ENCODE measurements around the gene SLC15A2.
"Not testable (repeated sequence)": the region's sequence is repeated elsewhere in the genome, so short reads cannot be mapped to it uniquely, and the experiment has no call there.

The SLC15A2 gene

DNA sequence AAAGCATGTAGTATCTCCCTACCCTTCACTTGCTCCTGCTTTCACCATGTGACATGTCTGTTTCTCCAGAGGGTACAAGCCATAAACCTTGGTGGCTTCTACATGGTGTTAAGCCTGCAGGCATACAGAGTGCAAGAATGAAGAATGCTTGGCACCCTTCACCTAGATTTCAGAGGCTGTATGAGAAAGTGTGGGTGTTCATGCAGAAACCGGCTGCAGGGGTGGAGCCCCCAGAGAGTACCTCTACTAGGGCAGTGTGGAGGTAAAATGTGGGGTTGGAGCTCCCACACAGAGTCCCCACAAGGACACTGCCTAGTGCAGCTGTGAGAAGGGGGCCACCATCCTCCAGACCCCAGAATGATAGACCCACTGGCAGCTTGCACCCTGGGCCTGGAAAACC is 32.2 kb downstream of the SLC15A2 start:
- no peak for DNase-seq

DNA sequence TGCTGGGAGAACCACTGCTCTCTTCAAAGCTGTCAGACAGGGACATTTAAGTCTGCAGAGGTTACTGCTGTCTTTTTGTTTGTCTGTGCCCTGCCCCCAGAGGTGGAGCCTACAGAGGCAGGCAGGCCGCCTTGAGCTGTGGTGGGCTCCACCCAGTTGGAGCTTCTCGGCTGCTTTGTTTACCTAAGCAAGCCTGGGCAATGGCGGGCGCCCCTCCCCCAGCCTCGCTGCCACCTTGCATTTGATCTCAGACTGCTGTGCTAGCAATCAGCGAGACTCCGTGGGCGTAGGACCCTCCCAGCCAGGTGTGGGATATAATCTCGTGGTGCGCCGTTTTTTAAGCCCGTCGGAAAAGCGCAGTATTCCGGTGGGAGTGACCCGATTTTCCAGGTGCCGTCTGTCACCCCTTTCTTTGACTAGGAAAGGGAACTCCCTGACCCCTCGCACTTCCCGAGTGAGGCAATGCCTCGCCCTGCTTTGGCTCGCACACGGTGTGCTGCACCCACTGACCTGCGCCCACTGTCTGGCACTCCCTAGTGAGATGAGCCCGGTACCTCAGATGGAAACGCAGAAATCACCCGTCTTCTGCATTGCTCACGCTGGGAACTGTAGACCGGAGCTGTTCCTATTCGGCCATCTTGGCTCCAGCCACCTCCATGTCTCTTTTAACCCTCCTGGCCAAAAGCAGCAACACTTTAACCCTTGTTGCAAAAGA is 44.1 kb downstream of the SLC15A2 start:
- not testable (repeated sequence) for DNase-seq

DNA sequence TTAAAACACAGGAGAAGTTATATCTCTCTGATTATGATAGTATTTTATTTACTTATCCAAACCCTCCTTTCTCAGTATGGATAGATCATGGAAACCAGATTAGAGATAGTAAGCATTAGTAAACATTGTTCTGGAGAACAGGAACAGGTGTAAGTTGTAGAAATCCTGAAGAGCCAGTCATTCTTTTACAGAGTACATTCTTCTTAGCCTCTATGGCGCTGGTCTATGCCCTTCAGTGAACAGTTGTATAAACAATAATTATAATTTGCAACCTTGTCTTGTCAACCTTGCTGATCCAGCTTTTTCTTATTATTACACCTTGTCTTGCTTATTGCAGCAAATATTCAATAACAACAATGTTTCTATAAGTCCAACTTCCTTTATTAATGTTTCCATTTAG is 47.4 kb downstream of the SLC15A2 start:
- DNase-seq: no peak

DNA sequence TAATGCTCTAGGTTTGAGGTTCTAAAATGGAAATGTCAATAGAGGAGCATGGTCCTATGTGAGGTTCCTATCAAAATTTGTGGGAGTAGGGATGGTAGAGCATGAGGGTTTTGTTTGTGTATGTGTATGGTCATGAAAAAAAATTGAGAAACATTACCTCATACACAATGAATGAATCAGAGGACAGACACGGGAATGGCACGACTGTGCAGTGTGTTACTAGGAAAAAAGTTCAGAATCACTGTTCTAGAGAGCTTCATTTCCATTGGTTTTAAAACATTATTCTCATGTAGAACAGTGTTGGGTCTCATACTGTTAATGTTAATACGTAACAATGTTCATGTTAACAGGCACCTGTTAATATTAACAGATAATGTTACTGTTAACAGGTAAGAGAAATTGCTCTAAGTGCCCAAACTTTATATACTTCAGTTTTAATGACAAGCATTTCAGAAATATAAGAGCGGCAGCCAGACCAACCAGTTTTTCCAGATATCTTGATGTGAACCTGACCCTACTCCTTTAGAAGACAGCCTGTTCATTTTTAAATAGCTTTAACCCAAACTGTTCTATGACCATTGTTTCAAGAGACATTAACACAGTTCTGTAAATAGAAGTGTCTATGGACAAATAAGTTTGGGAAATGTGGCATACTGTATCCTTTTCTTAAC is 48.0 kb downstream of the SLC15A2 start:
- no peak for DNase-seq

DNA sequence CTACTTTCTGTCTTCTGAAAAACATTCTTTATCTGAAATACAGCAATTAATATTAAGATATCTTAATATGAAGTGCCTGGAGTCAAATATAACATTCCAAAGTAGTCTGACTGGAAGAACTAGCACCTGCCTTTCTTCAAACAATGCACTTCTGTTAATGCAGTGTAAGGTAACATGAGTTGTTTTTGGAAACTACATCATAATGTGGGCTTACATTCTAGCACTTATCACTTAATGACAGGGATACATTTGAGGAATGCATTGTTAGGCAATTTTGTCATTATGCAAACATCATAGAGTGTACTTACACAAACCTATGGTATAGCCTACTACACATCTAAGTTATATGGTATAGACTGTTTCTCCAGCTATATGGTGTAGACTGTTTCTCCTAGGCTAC is 49.2 kb downstream of the SLC15A2 start:
- DNase-seq: no peak

DNA sequence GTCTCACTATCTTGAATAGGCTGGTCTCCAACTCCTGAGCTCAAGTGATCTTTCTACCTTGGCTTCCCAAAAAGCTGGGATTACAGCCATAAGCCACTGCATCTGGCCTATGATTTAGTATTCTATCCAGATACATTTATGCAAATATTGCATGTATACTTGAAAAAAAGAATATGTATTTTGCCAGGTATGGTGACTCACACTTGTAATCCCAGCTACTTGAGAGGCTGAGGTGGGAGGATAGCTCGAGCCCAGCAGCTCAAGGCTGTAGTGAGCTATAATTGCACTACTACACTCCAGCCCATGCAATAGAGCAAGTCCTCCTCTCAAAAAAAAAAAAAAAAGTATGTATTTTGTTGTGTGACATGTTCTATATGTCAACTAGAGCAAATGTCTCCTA is 54.4 kb downstream of the SLC15A2 start:
- DNase-seq: no peak

DNA sequence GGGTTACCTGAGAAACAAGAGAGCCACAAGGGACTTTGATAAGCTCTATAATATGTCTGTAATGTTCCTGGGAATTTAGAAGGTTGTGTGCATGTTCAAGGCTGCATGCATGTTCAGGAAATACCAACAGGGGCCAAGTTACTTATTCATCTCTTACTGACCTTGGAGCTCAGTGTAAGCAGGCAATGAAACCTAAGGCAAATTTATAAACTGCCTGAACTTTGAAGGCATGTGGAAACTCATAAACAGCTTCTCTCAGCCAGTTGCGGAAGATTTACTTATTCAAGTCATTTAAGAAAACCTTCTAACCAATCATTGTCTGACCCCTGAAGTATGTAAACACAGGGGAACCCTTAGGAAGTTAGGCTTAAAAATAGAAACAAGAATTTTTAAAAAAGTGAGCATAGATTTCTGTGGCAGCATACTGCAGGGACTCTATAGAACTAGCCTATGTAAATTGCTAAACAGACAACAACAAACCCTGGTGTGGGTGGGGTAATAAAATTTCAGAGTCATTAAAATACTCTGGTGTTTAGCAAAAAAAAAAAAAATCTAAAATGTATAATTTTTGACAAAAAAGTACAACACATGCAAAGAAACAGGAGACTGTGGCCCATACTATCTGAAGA is 57.2 kb downstream of the SLC15A2 start:
- no peak for DNase-seq

DNA sequence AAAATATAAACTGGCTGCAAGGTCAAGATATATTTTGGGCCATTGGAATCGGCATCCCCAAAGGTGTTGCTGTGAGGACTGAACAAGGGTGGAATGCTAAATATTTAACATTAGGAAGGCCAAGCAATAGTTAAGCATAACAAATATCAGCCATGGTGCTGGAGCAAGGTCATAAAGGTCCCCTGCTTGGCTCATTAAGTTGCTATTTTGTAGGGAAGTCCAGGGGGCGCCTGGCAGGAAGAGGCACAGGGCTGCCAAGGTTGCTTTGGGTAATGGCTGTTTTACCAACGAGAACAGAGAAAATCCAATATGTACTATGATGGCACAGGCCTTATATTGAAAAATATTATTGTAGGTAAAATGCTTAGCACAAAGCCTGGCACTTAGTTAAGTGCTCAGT is 62.2 kb downstream of the SLC15A2 start:
- DNase-seq: no peak

DNA sequence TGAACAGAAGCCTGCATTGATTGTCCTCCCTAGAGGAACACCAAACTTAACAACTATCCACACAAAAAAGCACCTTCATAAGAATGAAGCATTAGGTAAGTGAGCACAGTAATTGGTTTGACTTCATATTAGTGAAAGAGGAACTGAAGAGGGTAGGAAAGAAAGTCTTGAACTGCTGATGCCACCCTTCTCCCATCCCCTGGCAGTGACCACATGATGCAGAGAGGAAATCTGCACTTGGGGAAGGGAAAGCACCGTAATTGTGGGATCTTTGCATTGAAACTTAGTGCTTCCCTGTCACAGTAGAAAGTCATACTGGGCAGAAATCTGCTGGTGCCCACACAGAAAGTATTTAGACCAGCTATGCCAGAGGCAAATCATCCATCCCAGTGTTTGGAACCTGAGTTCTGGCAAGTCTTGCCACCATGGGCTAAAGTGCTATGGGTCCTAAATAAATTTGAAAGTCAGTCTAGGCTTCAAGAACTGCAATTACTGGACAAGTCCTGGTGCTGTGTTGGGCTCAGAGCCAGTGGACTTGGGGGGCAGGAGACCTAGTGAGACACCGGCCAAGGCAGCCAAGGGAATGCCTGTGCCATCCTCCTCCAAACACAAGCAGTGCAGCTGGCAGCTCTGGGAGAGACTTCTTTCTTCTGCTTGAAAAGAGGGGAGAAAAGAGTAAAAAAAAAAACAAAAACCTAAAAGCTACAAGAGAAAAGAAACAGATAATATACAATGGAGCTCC is 63.6 kb downstream of the SLC15A2 start:
- DNase-seq: no peak

DNA sequence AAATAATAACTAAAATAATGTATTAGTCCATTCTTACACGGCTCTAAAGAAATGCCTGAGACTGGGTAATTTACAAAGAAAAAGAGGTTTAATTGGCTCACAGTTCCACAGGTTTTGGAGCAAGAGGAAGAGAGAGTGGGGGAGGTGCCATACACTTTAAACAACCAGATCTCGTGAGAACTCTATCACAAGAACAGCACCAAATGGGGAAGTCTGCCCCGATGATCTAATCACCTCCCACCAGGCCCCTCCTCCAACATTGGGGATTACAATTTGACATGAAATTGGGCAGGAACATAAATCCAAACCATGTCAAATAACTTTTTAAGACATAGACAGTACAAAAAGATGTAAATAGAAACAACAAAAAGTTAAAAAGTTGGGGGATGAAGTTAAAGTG is 64.6 kb downstream of the SLC15A2 start:
- DNase-seq: no peak

DNA sequence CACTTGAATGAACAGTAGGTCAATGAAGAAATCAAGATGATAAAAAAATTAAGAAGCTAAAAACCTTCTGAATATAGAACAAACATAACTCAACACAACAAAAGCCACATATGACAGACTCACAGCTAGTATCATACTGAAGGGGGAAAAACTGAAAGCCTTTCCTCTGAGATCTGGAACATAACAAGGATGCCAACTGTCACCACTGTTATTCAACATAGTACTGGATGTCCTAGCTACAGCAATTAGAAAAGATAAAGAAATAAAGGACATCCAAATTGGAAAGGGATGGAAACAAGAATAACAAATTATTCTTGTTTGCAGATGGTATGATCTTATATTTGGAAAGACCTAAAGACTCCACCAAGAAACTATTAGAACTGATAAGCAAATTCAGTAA is 67.1 kb downstream of the SLC15A2 start:
- DNase-seq: no peak

DNA sequence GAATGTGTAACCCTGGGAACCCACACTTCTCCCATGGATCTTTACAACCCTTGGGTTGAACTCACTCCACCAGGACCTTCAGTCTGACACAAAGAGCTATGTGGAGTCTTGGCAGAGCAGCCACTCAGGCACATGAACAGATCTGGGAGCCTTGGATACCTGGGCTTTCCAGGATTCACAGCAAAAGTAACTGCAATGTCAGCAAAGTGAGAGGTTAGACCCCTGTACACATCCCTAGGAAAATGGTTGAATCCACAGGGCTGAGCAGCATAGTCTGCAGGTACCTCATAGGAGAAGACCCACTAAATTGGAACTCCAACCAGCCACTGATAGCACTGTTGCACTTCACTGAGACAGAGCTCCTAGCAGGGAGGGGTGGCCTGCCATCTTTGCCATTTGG is 68.2 kb downstream of the SLC15A2 start:
- DNase-seq: no peak

DNA sequence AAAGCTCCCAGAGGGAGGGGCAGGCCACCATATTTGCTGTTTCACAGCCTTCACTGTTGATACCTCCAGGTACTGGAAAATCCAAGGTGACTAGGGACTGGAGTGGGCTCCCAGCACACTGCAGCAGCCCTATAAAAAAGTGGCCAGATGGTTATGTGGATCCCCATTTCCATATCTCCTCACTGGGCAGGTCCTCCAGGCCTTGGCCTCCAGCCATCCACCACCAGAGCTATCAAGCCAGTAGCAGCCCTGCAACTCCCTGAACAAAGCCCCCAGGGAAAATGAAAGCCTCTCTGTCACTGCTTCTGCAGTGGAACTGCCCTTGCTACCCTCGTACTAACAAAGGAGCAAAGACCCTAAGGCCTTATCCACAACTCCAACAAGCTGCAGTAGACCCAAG is 69.4 kb downstream of the SLC15A2 start:
- no peak for DNase-seq

DNA sequence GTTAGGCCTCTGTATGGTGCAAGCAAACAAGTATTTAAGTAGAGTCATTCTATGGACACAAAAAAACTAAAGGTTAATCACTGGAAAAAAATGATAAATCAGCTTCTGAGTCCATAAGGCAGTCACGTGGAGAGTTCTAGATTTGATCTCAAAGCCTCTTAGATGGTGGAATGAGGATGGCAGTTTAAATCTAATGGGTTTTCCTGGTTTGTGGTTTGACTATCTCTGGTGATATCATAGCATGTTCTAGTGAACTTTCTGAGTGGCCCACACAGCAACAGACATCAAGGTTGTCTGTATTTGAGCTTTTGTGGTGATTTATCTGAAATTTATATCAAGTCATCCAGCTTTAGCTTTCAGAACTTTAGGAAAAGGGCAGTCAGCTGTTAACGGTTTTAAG is 75.4 kb downstream of the SLC15A2 start:
- no peak for DNase-seq

DNA sequence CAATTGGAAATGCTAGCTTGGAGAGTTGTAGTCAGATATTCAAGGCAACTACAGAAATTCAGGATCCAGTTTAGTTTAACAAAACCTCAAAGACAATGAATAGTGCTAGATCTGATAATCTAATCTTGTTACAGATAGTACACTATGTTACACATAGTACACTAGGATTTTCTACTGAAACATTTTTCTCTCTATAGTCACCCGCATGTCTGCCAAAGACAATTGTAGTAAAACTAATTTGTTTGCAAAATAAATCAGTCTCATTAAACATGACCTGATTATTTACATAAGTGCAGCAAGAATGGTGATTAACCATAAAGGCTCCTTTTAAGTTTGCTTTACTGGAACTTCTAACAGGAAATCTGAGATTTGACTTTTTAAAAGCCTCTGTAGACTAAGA is 75.8 kb downstream of the SLC15A2 start:
- DNase-seq: no peak

DNA sequence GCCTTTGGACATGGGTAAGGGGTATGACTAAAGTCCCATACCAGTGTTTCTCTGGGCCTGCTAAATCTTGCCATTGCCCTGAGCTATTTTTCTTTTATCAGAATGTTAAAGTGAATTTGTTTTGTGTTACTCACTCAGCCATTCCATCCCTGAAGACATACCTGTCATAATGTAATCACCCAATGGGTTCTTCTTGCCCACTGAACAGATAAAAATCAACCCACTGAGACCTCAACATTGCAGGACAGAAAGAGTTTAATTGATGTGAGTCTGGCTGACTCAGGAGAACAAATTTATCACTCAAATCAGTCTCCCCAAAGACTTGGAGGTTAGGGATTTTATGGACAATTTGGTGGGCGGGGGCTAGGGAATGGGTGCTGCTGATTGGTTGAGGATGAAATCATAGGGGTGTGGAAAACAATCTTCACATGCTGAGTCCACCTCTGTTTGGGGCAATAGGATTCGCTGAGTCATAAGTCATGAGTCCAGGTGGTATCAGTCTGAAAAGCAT is 80.5 kb downstream of the SLC15A2 start:
- DNase-seq: no peak

DNA sequence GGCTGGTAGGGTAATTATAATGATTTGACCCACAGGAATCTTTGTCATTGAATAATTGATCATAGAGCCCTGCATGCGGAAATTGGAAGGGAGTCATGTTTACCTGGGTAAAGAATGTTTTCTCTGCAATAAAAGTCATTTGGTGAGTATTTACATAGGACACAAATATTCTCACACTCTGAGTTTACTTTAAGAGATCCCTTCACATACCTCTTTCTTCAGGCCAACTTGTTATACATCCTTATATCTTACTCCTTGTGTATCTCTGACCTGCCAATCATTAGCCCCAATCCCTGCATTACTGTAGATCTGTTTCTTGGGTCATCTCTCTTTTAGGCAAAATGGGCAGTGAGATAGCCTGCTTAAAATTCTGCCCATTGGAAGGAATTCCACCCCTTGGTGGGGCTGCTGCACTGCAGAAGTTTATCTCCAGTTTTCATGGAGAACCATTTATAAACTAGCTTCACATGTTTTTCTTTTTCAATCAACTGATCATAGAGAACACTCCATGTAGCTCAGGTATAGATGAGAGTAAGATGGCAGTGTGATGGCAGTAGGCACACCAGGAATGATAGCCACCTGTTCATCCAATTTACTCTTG is 81.6 kb downstream of the SLC15A2 start:
- no peak for DNase-seq

DNA sequence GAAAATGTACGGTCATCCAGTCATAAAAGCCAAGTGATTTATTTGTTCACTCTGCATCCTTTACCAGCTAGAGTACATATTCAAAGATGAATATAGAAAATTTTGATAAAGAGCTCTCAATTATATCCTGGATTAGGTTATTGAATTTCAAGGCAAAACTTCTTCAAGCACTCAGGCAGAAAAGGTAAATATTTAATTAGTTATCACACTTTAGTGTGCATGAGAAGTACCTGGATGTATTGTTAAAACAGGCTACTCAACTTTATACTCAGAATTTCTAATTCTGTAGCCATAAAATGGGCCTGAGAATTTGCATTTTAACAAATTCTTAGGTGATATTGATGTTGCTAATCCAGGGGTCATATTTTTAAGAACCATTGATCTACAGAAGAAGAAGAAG is 82.5 kb downstream of the SLC15A2 start:
- no peak for DNase-seq

DNA sequence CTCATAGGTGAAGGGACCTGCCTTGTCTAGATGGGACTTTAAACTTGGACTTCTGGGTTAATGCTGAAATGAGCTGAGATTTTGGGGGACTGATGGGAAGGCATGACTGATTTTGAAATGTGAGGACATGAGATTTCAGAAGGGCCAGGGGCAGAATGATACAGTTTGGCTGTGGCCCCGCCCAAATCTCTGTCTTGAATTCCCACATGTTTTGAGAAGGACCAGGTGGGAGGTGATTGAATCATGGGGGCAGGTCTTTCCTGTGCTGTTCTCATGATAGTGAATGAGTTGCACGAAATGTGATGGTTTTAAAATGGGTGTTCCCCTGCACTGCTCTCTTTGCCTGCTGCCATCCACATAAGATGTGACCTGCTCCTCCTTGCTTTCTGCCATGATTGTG is 85.0 kb downstream of the SLC15A2 start:
- no peak for DNase-seq

DNA sequence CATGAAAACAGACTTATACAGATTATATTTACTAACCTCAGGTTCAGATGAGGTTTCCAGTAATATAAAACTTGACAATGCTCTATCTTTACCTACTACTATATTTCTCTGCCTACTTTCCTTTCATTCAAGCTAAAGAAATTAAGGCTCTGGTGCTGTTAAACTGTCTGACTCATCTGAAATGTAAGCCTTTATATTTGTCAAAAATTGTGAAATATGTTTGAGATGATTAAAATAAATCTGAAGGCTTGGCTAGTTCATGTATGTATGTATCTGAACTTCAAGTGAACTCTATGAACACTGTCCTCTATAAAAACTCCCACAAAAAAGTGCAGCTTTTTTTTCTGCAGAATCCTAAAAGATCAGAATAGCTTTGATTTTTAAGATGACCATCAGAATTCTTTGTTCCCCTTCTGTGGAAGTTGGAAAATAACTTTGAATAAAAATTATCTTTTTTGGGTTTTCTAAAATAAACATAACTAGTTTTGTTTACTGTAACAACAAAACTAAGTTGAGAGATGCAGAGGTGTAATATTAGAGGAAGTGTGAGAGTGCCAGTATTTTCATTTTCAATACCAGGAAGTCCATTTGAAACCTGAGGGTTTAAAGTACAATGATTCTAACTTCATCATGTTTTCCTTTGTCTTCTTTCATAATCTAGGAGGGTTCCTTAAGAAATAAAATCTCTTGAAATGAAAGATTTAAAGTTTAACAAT is 85.7 kb downstream of the SLC15A2 start:
- DNase-seq: no peak

DNA sequence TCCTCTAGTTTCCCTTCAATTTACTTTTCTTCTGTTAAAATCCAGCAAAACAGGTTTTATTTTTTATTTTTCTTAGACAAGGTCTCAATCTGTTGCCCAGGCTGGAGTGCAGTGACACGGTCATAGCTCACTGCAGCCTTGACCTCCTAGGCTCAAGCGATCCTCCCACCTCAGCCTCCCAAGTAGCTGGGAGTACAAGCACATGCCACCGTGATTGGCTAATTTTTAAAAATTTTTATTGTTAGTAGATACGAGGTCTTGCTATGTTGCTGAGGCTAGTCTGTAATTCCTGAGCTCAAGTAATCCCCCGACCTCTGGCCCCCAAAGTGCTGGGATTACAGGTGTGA is 86.2 kb downstream of the SLC15A2 start:
- no peak for DNase-seq

DNA sequence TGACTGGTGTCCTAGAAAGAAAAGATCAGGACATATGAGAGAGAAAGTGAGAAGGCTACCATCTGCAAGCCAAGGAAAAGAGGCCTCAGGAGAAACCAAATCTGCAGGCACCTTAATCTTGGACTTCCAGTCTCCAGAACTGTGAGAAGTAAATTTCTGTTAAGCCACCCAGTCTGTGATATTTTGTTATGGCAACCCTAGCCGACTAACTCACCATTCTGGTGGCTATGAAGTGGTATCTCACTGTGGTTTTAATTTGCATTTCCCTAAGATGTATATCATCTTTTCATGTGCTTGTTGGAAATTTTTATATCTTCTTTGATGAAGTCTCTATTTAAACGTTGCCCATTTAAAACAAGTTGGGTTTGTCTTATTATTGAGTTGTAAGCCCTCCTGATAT is 87.3 kb downstream of the SLC15A2 start:
- DNase-seq: no peak

DNA sequence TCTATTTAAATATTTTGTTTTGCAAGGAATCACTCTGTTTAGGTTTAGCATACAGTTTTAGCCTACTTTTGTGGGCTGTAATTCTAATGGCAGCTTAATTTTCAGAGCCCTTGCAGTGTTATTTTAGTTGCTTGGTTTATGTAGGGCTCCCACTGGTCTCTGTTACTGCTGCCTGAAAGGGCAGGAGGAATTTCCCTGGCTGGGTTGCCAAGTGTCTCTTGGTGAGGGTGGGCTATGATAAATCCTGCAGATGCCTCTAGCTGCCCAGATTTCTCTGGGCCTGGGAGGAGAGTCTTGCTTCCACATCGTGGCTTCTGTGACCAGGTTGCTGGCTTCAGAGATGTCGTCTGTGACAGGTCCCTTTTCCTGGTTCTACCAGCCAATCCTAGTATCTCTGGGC is 91.6 kb downstream of the SLC15A2 start:
- DNase-seq: no peak
